ENCODE results near the gene TBC1D24. TPM values are rescaled to one million over a fixed set of nuclear protein-coding genes. Genes with fewer than 3 reads are reported as not detected.
A peak's percentile ranks its signal among the peaks of the same experiment; 100 is the strongest.

TBC1D24 gene
- polyA plus RNA-seq, 1 experiment = 6.0 TPM

- Histone ChIP-seq H3K9me3 (ENCODE audit: control insufficient read depth, insufficient read depth, low read length) (no peaks in the 10 kb centered on the region), H3K27me3 (ENCODE audit: control insufficient read depth, insufficient read depth, low read length) (no peaks in the 10 kb centered on the region), H3K27ac (ENCODE audit: low read depth, low read length) (no peak overlapping the region), H3K4me3 (ENCODE audit: low read depth, low read length) (no peak overlapping the region)
- no peak for DNase-seq (ENCODE audit: low read depth, low spot score)
- POLR2A ChIA-PET = no interaction called here
- no peak for TF ChIP-seq CTCF (IDR thresholded peaks at IDR 0.05; ENCODE audit: low read depth, low read length)
- CTCF ChIA-PET = interaction anchor here (1.3 kb wide), 1 partner anchor 21 kb away, joined by 4 read pairs; no protein-coding TSS in a partner anchor
Measured at GRCh38 chr16:2480948-2481347, 6.0 kb downstream of the TBC1D24 start.

- H3K27ac ChIP-seq (ENCODE audit: low read depth, low read length) = no peak overlapping the region
- H3K9me3 ChIP-seq (ENCODE audit: control insufficient read depth, insufficient read depth, low read length) = no peaks in the 10 kb centered on the region
- no peak for DNase-seq (ENCODE audit: low read depth, low spot score)
- ChIA-PET POLR2A (no interaction called here), CTCF (interaction anchor here (1.3 to 3.8 kb wide), 2 partner anchors 20 kb away, joined by 4 to 30 read pairs; no protein-coding TSS in a partner anchor)
- H3K27me3 ChIP-seq (ENCODE audit: control insufficient read depth, insufficient read depth, low read length) = no peaks in the 10 kb centered on the region
- no peak for TF ChIP-seq CTCF (IDR thresholded peaks at IDR 0.05; ENCODE audit: low read depth, low read length)
- H3K4me3 ChIP-seq (ENCODE audit: low read depth, low read length) = no peak overlapping the region
Measured at GRCh38 chr16:2481676-2482075, 6.7 kb downstream of the TBC1D24 start.

GRCh38 chr16:2482249-2482648 is 7.3 kb downstream of the TBC1D24 start:
- CTCF ChIA-PET = interaction anchor here (3.8 kb wide), 1 partner anchor 19 kb away, joined by 30 read pairs; no protein-coding TSS in a partner anchor
- DNase-seq (ENCODE audit: low read depth, low spot score) = no peak
- Histone ChIP-seq H3K27ac (ENCODE audit: low read depth, low read length) (peak overlapping the region; percentile 68), H3K4me3 (ENCODE audit: low read depth, low read length) (no peak overlapping the region), H3K27me3 (ENCODE audit: control insufficient read depth, insufficient read depth, low read length) (no peaks in the 10 kb centered on the region), H3K9me3 (ENCODE audit: control insufficient read depth, insufficient read depth, low read length) (no peaks in the 10 kb centered on the region)
- TF ChIP-seq CTCF (IDR thresholded peaks at IDR 0.05; ENCODE audit: low read depth, low read length) = no peak
- POLR2A ChIA-PET = no interaction called here

GRCh38 chr16:2482708-2483534 is 8.0 kb downstream of the TBC1D24 start:
- TF ChIP-seq CTCF (IDR thresholded peaks at IDR 0.05; ENCODE audit: low read depth, low read length) = no peak
- no peak for DNase-seq (ENCODE audit: low read depth, low spot score)
- ChIA-PET CTCF (interaction anchor here (0.9 to 3.8 kb wide), 2 partner anchors 8 to 19 kb away, joined by 3 to 30 read pairs; partner anchors contain the start of gene TBC1D24), POLR2A (interaction anchor here (0.7 to 0.9 kb wide), 3 partner anchors 13 to 328 kb away, joined by 3 to 4 read pairs (median 3); no protein-coding TSS in a partner anchor)
- no peaks in the 10 kb centered on the region for H3K27me3 ChIP-seq (ENCODE audit: control insufficient read depth, insufficient read depth, low read length)
- no peaks in the 10 kb centered on the region for H3K9me3 ChIP-seq (ENCODE audit: control insufficient read depth, insufficient read depth, low read length)
- peak overlapping the region; percentile 33 for H3K4me3 ChIP-seq (ENCODE audit: low read depth, low read length)
- peak overlapping the region; percentile 68 for H3K27ac ChIP-seq (ENCODE audit: low read depth, low read length)

Measured in AG04450 (cell line).